Esophagus squamous epithelium (tissue), 5 donors: ENCODE data around the gene GATA2. TPM values are rescaled to one million over a fixed set of nuclear protein-coding genes. Genes with fewer than 3 reads are reported as not detected.

Experiments used
- DNase-seq: peaks from one replicate; lab custom pipeline; 2025; lab: John Stamatoyannopoulos, UW
- H3K27ac ChIP-seq, 4 donors: fragments of 200-600 bp; sonication (generic); one replicate each; pipeline ENCODE4 v1.5.1; 2016 to 2019; ENCODE audit warnings: mild to moderate bottlenecking in 1 of 4
- H3K27me3 ChIP-seq, 4 donors: fragments of 200-600 bp; sonication (generic); 1 replicate in 3 of 4; 2 replicates in 1 of 4; pipeline versions ENCODE4 v1.5.1 to v1.6.0; 2017 to 2021; ENCODE audit warnings: antibody characterized with exemption in 1 of 4
- H3K36me3 ChIP-seq, 3 donors: fragments of 200-600 bp; sonication (generic); one replicate each; pipeline ENCODE4 v1.5.1; 2016 to 2019
- H3K4me1 ChIP-seq, 3 donors: fragments of 200-600 bp; sonication (generic); one replicate each; pipeline ENCODE4 v1.5.1; 2017 to 2019
- H3K4me3 ChIP-seq, 4 donors: fragments of 200-600 bp; sonication (generic); 1 replicate in 3 of 4; 2 replicates in 1 of 4; pipeline ENCODE4 v1.5.1; 2016 to 2019; ENCODE audit warnings: mild to moderate bottlenecking in 2 of 4, moderate library complexity in 1 of 4
- H3K9me3 ChIP-seq, 3 donors: fragments of 200-600 bp; sonication (generic); one replicate each; pipeline ENCODE4 v1.5.1; 2016 to 2019
- POLR2A ChIP-seq, 4 donors: fragments of 450-650 bp; IDR thresholded peaks; one replicate each; pipeline ENCODE4 v1.6.1; 2017; ENCODE audit warnings: antibody characterized with exemption in 4 of 4, mild to moderate bottlenecking in 4 of 4, moderate library complexity in 3 of 4
- WGBS, 2 donors: methylation state at CpG; one replicate each; pipeline ENCODE4 v1.1.5; 2018; 5-methylcytosine and 5-hydroxymethylcytosine counted together
- intact Hi-C: fragments of 100-400 bp; cut with DNase I; formaldehyde crosslinking; loops from one replicate; pipeline ENCODE4 v1.15.0; 2022
- total RNA-seq, 4 donors: library from RNA; depleted of rRNA; stranded (reverse); fragments of >200 nt; gene quantifications; one replicate each; pipeline ENCODE4 v1.1.0, GENCODE V29; 2016
- TF ChIP-seq, protein P1 (sequence below), 6 experiments: fragments of 450-650 bp in 4 of 6; fragments of 200-600 bp in 2 of 6; sonication (generic) in 2 of 6; IDR thresholded peaks; one replicate each; pipeline ENCODE4 v1.5.1; 2016 to 2019; ENCODE audit warnings: antibody characterized with exemption in 6 of 6, mild to moderate bottlenecking in 4 of 6, moderate library complexity in 4 of 6
- donor health status: DM: yes; HTN: yes; CAD: no.

GATA2 gene
- total RNA-seq, 4 donors from 2014 or later, result 1.6 to 12.8 (median 1.9) TPM

DNA sequence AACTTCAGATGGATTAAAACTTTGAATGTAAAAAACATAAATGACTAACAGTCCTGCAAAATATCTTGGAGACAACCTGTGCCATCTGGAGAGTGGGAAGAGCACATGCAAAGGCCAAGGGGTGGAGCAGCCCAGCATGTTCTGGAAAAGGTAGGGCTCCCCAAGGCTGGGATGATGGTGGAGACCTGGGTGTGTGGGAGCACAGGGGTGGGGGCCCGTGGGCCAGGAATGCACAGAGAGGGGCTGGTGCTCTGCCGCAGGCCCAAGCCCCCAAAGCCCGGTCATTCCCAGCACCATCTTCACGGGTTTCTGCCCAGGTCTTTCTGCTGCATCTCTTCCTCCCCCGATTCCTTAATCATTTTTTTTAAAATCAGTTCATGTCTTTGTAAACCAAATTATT lies 9.7 kb upstream of the GATA2 start:
- 79 to 90% methylated on average over 5 of the region's 5 CpGs for WGBS, 2 donors
- no peak overlapping the region for H3K27ac ChIP-seq
- H3K4me1 ChIP-seq, result peaks cover 0 to 12% (median 3%) of the 10 kb centered on the region in 3 donors
- H3K4me3 ChIP-seq, result no peak overlapping the region
- TF ChIP-seq, protein P1, sequence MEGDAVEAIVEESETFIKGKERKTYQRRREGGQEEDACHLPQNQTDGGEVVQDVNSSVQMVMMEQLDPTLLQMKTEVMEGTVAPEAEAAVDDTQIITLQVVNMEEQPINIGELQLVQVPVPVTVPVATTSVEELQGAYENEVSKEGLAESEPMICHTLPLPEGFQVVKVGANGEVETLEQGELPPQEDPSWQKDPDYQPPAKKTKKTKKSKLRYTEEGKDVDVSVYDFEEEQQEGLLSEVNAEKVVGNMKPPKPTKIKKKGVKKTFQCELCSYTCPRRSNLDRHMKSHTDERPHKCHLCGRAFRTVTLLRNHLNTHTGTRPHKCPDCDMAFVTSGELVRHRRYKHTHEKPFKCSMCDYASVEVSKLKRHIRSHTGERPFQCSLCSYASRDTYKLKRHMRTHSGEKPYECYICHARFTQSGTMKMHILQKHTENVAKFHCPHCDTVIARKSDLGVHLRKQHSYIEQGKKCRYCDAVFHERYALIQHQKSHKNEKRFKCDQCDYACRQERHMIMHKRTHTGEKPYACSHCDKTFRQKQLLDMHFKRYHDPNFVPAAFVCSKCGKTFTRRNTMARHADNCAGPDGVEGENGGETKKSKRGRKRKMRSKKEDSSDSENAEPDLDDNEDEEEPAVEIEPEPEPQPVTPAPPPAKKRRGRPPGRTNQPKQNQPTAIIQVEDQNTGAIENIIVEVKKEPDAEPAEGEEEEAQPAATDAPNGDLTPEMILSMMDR (IDR thresholded peaks at IDR 0.05), result no peak
- TF ChIP-seq POLR2A (IDR thresholded peaks at IDR 0.05), result no peak
- H3K27me3 ChIP-seq, result peaks cover 0 to 94% (median 13%) of the 10 kb centered on the region in 4 donors
- no peak for DNase-seq
- intact Hi-C loops, result no loop called here
- H3K36me3 ChIP-seq, result no peaks in the 10 kb centered on the region
- no peaks in the 10 kb centered on the region for H3K9me3 ChIP-seq

DNA sequence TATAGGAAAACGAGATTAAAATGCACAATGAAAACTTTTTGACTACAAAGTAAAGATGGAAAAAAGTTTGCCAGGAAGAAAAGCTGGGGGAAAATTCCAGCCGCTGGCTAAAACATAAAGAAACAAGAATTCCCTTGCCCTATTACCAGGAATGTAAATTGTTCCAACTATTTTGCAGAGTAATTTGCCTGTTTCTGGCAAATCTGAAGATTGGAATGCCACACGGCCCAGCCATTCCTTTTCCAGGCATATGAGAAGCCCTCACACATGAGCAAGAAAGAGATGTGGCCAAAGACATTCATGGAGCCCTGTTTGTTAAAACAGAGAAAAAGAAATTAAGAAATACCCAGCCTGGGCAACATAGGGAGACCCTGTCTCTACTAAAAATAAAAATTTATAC lies 8.4 kb upstream of the GATA2 start:
- intact Hi-C loops, result no loop called here

DNA sequence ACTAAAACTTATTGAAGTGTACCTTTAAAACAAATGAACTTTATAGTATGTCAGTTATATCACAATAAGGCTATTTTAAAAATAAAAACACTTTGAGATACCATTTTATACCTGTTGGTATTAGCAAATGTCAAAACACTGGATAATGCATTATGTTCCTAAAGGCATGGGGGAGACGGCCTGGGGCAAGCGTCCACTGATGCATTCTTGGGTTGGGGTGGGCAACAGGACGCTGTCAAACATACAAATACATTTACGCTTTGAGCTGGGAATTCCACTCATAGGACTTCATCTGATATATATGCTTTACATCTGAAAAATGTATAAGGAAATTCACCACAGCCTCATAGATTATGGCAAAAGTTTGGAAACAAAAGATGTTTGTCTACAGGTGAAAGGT lies 7.6 kb upstream of the GATA2 start:
- H3K27ac ChIP-seq, result no peak overlapping the region
- DNase-seq, result no peak
- no peak overlapping the region for H3K4me3 ChIP-seq
- WGBS, 2 donors, result 75 to 77% methylated on average over 4 of the region's 4 CpGs
- H3K4me1 ChIP-seq, result peaks cover 6 to 27% (median 12%) of the 10 kb centered on the region in 3 donors
- peaks cover 0 to 100% (median 18%) of the 10 kb centered on the region in 4 donors for H3K27me3 ChIP-seq
- no peaks in the 10 kb centered on the region for H3K36me3 ChIP-seq
- TF ChIP-seq POLR2A (IDR thresholded peaks at IDR 0.05), result no peak
- TF ChIP-seq, protein P1 (IDR thresholded peaks at IDR 0.05), result no peak
- intact Hi-C loops, result no loop called here
- H3K9me3 ChIP-seq, result no peaks in the 10 kb centered on the region

More for the DNA sequence above, 8.4 kb upstream of the GATA2 start:
- Histone ChIP-seq H3K4me1 (peaks cover 6 to 25% (median 12%) of the 10 kb centered on the region in 3 donors), H3K27me3 (peaks cover 0 to 94% (median 18%) of the 10 kb centered on the region in 4 donors), H3K36me3 (no peaks in the 10 kb centered on the region), H3K4me3 (no peak overlapping the region), H3K9me3 (no peaks in the 10 kb centered on the region), H3K27ac (no peak overlapping the region)
- TF ChIP-seq POLR2A (IDR thresholded peaks at IDR 0.05), result no peak
- TF ChIP-seq, protein P1 (IDR thresholded peaks at IDR 0.05), result no peak
- no peak for DNase-seq
- WGBS, 2 donors, result 60 to 67% methylated on average over 3 of the region's 3 CpGs

DNA sequence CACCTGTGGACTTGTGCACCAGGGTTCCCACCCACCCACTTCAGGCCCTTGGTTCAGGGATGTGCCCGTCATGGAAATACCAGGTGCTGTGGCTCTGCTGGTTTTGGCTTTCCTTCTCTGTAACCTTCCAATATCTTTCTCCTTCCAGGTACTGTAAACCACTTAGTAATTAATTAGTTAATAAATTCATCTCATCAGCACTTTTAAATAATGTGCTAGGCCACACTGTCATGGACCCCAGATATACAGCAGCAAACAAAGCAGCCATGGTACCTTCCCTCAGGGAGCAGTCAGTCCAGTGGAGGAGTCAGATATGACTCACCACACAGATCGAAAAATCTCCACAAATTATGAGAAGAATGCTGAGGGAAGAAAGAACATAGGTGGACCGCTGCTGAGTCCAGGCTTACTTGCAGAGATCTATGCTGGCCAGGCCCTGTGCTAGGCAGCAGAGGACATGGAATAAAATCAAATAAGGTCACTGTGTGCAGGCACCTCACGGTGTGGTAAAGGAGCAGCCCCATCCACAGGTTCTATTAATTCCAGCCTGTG lies 6.8 kb upstream of the GATA2 start:
- 62 to 81% methylated on average over 3 to 4 of the region's 4 CpGs for WGBS, 2 donors
- H3K4me3 ChIP-seq, result no peak overlapping the region
- no peak overlapping the region for H3K27ac ChIP-seq
- H3K36me3 ChIP-seq, result no peaks in the 10 kb centered on the region
- no peak for DNase-seq
- H3K4me1 ChIP-seq, result peaks cover 6 to 27% (median 12%) of the 10 kb centered on the region in 3 donors
- H3K9me3 ChIP-seq, result no peaks in the 10 kb centered on the region
- intact Hi-C loops, result loop anchor here (5.0 to 10.0 kb wide), 2 partner anchors 72 to 405 kb away; no protein-coding TSS in a partner anchor
- no peak for TF ChIP-seq POLR2A (IDR thresholded peaks at IDR 0.05)
- TF ChIP-seq, protein P1 (IDR thresholded peaks at IDR 0.05), result no peak
- peaks cover 0 to 100% (median 18%) of the 10 kb centered on the region in 4 donors for H3K27me3 ChIP-seq

DNA sequence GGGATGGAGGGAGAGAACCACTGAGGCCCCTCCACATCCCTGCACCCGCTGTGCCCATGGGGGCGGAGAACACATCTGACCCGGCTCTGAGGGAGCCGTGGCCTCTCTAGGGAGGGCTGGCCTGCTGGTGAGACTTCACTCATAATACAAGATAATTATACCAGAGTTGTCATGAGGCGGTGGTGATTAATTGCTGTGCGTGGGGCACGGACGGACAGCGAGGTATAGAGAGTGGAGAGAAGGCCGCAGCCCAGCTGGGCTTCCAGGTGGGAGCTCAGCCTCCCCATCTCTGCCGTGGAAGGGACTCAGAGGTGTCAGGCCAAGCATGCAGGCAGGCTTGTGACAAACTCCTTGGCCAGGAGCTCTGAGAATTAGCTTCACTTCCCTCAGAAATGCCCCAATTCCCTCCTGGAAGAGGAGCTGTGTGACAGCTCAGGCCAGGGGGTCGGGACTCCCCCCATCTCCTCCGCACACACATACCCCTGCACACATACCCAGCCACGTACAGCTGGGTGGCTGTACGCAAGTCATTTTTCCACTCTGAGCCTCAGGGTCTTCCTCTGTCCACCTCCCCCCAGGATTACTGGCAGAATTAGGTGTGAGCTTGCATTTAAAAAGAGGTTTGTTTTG lies 6.0 kb upstream of the GATA2 start:
- no peak for DNase-seq
- TF ChIP-seq POLR2A (IDR thresholded peaks at IDR 0.05), result no peak
- TF ChIP-seq, protein P1 (IDR thresholded peaks at IDR 0.05), result no peak
- peaks cover 0 to 100% (median 18%) of the 10 kb centered on the region in 4 donors for H3K27me3 ChIP-seq
- H3K4me1 ChIP-seq, result peaks cover 6 to 27% (median 12%) of the 10 kb centered on the region in 3 donors
- WGBS, 2 donors, result 61 to 66% methylated on average over 7 to 9 of the region's 15 CpGs
- H3K9me3 ChIP-seq, result no peaks in the 10 kb centered on the region
- H3K4me3 ChIP-seq, result no peak overlapping the region
- intact Hi-C loops, result loop anchor here (5.0 to 10.0 kb wide), 2 partner anchors 72 to 404 kb away; no protein-coding TSS in a partner anchor
- no peaks in the 10 kb centered on the region for H3K36me3 ChIP-seq
- H3K27ac ChIP-seq, result no peak overlapping the region
